Measurements from ENCODE around the gene DNASE1L1.

DNA sequence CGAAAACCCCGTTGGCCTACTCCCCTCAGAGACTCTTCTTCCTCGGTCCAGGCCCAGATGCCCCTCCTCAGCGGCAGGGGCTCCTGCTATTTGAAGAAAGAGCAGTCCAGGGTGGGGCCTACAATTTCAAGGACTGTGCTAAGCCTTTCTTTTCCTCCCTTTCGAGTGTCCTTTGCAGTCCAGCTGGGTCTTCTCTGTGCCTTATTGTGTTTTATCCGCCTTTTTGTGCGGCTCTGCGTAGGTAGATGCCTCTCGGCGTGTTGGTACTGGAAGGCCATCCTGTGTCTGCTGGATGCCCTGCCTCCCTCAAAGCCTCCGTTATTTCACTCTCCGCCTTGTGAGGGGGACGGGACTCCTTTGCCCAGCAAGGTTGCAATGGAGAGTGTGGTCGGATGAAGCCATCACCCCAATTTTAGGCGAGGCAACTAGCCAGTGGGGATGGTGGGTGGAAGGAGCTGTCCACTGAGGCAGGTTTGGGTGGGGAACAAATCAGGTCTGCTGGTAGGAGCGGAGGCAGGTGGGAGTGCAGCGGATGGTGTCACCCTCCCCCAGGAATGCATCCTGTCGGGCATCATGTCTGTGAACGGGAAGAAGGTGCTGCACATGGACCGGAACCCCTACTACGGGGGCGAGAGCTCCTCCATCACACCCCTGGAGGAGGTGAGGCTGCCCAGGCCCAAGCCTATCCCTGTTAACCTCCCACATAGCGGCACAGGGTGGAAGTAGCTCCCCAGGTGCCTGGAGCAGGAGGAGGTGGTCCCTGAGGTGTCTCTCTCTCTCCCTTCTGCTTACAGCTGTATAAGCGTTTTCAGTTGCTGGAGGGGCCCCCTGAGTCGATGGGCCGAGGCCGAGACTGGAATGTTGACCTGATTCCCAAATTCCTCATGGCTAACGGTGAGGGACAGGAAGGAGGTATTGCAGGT lies 29.2 kb upstream of the DNASE1L1 start:
- TF ChIP-seq EZH2 (IDR thresholded peaks at IDR 0.05; ENCODE audit: borderline replicate concordance, low read depth, low read length, severe bottlenecking): no peak
- TF ChIP-seq, protein P1, sequence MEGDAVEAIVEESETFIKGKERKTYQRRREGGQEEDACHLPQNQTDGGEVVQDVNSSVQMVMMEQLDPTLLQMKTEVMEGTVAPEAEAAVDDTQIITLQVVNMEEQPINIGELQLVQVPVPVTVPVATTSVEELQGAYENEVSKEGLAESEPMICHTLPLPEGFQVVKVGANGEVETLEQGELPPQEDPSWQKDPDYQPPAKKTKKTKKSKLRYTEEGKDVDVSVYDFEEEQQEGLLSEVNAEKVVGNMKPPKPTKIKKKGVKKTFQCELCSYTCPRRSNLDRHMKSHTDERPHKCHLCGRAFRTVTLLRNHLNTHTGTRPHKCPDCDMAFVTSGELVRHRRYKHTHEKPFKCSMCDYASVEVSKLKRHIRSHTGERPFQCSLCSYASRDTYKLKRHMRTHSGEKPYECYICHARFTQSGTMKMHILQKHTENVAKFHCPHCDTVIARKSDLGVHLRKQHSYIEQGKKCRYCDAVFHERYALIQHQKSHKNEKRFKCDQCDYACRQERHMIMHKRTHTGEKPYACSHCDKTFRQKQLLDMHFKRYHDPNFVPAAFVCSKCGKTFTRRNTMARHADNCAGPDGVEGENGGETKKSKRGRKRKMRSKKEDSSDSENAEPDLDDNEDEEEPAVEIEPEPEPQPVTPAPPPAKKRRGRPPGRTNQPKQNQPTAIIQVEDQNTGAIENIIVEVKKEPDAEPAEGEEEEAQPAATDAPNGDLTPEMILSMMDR (IDR thresholded peaks at IDR 0.05; ENCODE audit: borderline replicate concordance, extremely low read depth, low read length, poor library complexity, severe bottlenecking): no peak

Data from DND-41 (cell line).